NK-92 (cell line): ENCODE measurements around the gene GPANK1.

Source experiments
- DNase-seq: peaks from one replicate; lab custom pipeline; 2025; ENCODE audit not compliant: unreplicated experiment; lab: John Stamatoyannopoulos, UW

GPANK1 gene

DNA sequence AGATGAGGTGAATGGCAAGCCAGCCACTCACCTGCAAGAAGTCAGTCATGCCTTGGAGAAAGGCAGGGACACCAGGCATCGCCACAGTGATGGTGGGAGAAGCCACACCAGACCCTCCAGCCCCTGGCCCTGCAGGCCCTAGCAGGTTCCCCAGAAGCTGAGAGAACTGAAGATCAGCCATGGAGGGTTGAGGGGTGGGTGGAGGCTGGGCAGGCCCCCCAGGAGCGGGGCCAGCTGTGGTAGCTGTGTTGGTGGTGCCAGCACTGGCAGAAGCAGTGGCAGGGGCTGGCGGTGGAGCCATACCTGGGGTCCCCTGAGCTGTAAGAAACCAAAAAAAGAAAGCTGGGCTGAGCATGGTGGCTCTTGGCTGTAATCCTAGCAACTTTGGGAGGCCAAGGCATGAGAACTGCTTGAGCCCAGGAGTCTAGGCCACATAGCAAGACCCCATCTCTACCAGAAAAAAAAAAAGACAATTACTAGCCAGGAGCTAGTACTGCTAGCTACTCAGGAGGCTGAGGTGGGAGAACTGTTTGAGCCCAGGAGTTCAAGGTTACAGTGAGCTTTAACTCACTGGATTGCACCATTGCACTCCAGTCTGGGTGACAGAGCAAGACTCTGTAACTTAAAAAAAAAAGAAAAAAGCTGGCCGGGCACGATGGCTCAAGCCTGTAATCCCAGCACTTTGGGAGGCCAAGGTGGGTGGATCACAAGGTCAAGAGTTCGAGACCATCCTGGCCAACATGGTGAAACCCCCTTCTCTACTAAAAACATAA lies 21.8 kb downstream of the GPANK1 start:
- DNase-seq = no peak

DNA sequence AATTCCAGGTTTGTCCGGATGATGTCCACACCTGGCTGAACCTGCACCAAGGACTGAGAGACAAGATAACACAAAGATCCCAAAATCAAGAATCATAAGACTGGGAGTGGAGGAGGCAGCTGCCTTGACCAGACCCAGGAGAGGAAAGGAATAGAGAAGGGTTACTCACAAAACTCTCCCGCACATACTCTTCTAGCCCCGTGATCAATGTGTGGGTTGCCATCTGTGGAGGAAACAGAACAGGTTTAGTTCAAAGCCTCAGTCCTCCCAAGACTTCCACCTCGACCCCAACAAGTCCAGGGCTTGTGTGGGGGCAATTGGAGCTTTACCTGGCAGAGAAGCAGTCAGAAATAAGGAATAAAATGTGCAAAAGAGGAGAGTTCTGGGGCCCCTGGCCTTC lies 23.4 kb downstream of the GPANK1 start:
- no peak for DNase-seq

DNA sequence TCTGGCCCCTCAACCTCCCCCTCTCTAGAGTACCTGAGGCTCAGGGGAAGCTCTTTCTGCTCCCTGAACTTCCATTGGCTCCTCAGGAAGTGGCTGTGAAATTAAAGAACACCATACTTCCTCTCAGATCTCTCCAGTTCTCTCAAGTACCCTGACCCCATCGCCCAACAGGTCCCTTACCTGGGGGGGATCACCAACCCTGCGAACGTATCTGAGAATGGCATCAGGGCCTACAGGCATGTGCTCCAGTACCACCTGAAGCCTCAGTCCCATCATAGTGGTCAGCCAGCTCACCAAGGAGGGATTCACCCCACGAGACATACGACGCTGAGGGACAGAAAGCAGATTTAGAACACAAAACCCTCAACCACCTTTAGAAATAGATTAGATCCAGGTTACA lies 24.2 kb downstream of the GPANK1 start:
- no peak for DNase-seq

DNA sequence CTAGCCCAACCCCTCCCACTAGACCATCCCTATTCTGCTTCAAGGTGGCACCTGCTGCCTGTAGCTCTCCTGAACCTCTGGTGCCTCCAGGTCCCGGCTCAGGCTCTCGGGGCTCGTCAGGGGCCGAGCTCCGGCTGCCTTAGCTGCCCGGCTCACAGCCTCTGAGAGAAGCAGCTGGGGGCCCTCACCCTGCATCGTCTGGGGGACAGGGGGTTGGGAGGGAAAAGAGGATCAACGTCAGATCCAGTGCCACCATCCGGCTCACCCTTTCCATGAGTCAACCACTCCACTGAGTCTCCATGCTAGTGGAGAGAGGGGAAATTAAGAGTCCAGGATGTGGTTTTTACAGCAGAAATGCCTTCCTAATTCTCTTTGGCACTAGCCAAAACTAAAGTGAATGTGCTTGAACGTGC lies 25.3 kb downstream of the GPANK1 start:
- no peak for DNase-seq

DNA sequence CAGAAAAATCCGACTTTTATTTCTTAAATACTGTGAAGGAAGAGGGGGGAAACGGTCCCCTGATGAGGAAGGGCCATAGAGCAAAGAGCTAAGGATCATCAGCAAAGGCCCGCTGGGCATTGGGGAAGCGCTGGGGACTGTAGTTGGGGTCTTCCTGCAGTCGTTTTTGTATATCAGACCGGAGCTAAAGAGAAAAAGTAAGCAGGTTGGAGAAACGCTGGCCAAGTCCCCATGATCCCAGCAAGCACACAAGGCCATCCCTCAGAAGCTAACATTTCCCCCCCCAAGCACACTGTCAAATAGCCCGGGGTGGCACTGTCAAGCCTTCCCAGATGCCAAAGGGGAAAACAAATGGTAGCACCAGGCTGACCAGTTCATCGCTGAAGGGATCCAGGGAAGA lies 25.8 kb downstream of the GPANK1 start:
- DNase-seq = no peak

DNA sequence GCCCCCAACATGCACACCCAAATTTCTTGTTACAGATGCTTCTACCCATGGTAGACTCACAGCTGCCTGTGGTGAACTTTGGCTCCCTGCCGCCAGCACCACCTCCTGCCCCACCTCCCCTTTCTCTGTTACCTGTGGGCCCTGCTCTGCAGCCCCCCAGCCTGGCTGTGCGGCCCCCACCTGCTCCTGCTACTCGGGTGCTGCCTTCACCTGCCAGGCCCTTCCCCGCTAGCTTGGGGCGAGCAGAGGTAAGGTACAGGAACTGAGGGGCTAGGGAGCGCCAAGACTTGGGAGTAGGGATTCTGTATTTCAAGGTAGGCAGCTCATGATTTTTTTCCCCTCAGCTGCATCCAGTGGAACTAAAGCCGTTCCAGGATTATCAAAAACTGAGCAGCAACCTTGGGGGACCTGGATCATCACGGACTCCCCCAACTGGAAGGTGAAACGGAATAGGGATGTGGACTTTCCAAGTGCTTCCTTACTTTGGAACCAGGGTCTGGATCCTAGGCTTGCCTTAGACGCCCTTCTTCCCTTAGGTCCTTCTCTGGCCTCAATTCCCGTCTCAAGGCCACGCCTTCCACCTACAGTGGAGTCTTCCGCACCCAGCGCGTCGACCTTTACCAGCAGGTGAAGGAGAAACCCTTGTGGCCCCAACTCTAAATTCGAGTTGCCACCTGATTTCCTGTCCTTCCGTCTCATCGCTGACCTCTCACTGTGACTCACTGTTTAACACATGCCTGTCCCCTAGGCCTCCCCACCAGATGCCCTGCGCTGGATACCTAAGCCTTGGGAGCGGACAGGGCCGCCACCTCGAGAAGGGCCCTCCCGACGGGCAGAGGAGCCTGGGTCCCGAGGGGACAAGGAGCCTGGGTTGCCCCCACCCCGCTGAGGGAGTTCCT lies 27.9 kb downstream of the GPANK1 start:
- no peak for DNase-seq

DNA sequence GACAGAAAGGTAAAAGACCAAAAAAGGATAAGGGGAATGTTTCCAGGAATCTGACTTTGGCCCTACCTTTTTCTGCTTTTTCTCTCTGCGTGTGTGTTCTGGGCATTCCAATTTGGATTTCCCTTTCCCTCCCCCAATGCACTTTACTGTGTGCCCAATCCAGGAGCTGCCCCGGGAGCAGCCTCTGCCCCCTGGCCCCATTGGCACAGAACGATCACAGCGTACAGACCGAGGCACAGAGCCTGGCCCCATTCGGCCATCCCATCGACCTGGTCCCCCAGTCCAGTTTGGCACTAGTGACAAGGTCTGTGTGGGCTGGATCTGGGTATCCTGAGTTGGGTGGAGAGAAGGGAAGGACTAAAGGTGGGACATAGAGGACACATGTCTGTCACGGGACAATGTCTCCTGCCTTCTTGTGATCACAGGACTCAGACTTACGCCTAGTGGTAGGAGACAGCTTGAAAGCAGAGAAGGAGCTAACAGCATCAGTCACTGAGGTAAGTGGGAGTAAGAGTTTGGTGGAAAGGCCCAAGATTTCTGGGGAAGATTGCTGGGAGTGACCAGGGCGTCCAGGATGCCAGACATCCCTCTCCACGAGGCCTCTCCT lies 29.7 kb downstream of the GPANK1 start:
- no peak for DNase-seq

DNA sequence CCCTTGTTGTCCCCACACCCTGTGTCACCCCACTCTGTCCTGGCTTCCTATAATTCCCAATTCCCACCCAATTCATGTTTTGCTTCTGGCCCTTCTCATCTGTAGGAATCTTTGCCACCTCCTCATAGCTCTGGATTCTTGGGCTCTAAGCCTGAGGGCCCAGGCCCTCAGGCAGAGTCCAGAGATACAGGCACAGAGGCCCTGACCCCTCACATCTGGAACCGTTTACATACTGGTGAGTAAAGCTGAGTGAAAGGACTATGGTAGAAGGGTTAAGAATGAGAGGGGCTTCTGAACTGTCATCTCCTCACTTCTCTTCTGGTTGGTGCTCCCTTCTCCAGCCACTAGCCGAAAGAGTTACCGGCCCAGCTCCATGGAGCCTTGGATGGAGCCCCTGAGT lies 30.7 kb downstream of the GPANK1 start:
- DNase-seq = no peak

DNA sequence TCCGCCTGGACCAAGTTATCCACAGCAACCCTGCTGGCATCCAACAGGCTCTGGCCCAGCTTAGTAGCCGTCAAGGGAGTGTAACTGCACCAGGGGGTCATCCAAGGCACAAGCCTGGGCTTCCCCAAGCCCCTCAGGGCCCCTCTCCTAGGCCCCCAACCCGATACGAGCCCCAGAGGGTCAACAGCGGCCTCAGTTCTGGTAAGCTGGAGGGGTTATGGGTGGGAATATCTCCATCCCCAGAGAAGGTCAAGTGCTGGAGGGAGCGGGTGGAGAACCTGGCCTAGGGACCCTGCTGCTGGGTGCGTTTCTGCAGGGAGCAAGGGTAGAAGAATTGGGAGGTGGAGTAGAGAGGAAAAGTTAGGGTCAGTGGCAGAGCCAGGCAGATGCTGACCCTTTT lies 31.4 kb downstream of the GPANK1 start:
- no peak for DNase-seq

DNA sequence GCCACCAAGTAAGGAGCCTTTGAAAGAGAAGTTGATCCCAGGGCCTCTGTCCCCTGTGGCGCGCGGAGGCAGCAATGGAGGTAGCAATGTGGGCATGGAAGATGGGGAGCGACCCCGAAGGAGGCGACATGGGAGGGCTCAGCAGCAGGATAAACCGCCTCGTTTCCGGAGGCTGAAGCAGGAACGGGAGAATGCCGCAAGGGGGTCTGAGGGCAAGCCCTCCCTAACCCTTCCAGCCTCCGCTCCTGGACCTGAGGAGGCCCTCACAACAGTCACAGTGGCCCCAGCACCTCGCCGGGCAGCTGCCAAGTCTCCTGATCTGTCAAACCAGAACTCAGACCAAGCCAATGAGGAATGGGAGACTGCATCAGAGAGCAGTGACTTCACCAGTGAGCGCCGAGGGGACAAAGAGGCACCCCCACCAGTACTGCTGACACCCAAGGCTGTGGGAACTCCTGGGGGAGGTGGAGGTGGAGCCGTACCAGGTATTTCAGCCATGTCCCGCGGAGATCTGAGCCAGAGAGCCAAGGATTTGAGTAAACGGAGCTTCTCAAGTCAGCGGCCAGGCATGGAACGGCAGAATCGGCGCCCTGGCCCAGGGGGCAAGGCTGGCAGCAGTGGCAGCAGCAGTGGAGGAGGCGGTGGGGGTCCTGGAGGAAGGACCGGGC lies 32.4 kb downstream of the GPANK1 start:
- DNase-seq = no peak

DNA sequence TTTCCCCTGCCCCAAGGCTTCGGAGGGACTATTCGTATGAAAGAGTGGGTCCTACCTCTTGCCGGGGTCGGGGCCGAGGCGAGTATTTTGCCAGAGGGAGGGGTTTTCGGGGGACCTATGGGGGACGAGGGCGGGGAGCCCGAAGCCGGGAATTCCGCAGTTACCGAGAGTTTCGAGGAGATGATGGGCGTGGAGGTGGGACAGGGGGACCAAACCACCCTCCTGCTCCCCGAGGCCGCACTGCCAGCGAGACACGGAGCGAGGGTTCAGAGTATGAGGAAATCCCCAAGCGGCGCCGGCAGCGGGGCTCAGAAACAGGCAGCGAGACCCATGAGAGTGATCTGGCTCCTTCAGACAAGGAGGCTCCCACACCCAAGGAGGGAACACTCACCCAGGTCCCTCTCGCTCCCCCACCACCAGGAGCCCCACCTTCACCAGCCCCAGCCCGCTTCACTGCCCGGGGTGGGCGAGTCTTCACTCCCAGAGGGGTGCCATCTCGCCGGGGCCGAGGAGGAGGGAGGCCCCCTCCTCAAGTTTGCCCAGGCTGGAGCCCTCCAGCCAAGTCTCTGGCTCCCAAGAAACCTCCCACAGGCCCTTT lies 33.0 kb downstream of the GPANK1 start:
- no peak for DNase-seq

DNA sequence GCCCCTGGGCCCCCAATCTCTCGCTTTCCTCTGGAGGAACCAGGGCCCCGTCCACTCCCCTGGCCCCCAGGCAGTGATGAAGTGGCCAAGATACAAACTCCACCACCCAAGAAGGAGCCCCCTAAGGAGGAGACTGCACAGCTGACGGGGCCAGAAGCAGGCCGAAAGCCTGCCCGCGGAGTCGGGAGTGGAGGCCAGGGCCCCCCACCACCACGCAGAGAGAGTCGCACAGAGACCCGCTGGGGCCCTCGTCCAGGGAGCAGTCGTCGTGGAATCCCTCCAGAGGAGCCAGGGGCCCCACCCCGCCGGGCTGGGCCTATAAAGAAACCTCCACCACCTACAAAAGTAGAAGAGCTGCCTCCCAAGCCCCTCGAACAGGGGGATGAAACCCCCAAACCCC lies 33.6 kb downstream of the GPANK1 start:
- no peak for DNase-seq

DNA sequence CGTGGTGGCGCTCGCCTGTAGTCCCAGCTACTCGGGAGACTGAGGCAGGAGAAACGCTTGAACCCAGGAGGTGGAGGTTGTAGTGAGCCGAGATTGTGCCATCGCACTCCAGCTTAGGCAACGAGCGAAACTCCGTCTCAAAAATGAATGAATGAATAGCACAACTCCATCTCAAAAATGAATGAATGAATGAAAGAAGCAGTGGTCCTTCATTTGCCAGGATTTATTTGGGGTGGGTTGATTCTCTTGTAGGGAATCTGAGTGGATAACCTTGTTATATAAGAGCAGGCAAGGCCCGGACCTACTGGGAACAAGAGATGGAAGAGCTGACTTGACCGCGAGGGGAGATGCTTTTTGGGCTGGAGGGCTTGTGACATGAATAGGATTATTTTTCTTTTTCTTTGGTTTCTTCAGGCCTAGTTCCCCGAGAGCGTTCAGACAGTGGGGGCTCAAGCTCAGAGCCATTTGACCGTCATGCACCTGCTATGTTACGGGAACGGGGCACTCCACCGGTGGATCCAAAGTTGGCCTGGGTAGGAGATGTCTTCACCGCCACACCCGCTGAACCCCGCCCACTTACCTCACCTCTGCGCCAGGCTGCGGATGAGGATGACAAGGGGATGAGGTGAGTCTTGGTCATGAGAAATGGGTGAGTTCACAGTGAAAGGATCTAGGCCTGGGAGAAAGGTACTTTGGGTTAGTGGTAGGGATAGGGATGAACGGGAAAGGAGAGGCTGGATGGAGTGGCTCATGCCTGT lies 34.4 kb downstream of the GPANK1 start:
- DNase-seq = no peak

DNA sequence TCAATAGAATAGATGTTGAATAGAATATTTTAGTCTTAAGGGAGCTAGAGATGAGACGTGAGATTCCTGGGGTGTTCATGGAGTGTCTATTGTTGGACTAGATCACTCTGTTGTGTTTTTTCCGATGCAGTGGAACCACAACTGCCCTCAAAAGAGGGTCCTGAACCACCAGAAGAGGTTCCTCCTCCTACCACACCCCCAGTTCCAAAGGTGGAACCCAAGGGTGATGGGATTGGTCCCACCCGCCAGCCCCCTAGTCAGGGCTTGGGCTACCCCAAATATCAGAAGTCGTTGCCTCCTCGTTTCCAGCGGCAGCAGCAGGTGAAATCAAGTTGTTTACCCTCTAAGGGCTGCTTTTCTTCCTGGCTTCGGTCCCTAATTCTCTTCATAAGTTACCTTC lies 35.8 kb downstream of the GPANK1 start:
- no peak for DNase-seq

DNA sequence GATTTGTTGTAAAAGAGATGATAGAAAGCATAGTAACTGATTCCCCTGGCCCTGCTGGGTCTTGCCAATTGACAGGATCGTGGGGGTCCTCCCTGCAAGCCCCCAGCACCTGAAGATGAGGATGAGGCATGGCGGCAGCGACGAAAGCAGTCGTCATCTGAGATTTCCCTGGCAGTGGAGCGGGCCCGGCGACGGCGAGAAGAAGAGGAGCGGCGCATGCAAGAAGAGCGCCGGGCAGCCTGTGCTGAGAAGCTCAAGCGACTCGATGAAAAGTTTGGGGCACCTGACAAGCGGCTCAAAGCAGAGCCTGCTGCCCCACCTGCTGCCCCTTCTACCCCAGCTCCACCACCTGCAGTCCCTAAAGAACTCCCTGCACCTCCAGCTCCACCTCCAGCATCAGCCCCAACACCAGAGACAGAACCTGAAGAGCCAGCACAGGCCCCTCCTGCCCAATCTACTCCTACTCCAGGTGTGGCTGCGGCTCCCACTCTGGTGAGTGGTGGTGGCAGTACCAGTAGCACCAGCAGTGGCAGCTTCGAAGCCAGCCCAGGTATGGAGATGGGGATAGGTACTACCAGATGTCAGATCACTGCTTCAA lies 37.0 kb downstream of the GPANK1 start:
- DNase-seq = no peak

DNA sequence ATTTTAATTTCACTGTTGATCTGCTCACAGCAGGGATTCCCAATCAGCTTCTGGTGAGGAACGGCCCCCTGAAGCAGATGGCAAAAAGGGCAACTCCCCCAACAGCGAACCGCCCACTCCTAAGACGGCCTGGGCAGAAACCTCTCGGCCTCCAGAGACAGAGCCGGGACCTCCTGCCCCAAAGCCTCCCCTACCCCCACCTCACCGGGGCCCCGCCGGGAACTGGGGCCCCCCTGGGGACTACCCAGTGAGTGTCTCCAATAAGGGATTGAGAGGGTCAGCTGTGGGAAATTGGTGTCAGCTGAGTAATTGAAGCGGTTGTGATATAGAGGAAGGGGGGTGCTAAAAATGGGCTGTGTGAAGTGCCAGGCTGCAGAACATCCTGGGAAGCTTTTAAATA lies 37.8 kb downstream of the GPANK1 start:
- no peak for DNase-seq

DNA sequence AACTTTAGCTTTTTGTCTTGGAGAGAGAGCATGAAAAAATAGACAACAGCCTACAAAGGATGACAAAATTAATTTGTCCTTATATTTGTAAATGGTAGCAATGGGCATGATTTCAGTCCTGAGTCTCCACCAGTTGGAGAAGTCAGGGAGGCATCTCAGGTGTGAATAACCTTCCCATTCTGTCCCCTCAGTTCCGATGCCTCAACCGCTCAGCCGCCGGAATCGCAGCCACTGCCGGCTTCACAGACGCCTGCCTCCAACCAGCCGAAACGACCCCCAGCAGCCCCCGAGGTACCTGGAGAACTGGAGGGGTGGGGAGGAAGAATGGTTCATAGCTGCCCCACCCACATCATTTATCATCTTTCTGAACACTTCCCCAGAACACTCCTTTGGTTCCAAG lies 40.7 kb downstream of the GPANK1 start:
- no peak for DNase-seq

DNA sequence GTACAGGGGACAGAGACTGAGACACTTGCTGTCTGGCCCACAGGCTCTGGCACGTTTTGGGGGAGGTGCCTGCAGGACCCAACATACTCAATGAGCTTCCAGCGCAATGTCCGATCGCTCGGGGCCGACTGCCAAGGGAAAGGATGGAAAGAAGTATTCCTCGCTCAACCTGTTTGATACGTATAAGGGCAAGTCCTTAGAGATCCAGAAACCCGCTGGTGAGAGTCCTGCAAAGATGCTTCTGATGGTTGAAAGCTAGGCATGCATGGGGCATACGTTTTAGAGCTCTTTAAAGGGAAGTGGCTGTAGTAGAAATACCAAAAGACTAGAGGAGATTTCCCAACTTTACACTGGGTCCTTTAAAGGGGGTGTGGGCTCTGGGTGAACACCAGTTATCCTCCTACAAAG lies 42.1 kb downstream of the GPANK1 start:
- DNase-seq = no peak

DNA sequence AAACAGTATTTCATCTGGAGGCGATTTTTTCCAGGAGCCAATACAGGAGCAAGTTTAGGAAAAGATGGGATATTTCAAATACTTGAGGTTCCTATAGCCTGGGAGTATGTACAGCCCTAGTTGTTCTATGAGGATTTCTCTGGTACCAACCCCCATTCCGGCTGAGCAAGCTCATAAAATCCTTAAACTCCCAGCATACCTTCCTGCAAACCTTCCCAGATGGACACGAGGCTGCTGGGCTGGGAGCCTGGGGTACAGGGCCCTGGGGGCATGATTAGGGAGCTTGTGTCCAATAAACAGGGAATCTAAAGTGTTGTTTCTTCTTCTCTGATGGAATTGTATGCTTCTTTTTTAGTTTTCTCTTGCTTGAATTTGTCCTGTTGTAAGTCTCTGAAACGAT lies 42.8 kb downstream of the GPANK1 start:
- DNase-seq = no peak
